ENCODE measurements around the gene SH3GL1. TPM values are rescaled to one million over a fixed set of nuclear protein-coding genes. Genes with fewer than 3 reads are reported as not detected.

The SH3GL1 gene
- total and polyA plus RNA-seq, 9 of the 15 experiments (the other 6 are each of a cell fraction or from before 2014, with no cell fraction given) = 1.7 to 75.3 (median 25.7) TPM

DNA sequence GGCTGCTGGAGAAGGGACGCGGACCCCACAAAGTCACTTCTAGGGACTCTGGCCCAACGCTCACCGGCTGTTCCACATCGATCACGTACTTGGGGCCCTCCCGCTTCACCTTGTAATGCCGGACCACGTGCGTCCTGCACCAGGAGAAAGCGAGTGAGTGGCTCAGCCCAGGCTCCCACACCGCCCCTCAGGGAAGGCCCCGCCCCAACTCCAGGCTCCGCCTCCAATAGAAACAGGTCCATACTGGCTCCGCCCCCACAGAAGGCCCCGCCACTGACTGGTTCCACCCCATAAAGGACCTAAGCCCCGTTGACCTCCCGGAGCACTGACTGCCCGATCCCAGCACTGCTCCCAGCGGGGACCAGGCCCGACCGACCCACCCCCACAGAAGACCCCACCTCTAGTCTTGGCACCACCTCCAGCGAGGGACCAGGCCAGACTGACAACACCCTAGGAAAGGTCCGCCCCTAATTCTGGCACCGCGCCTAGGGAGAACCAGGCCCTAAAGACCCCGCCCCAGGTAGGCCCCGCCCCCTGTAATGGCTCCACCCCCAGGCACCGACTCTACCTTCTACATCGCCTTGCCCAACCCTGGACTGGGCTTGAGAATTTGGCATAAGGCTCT is 73.0 kb downstream of the SH3GL1 start (continued):
- TF ChIP-seq EWSR1 (IDR thresholded peaks at IDR 0.05; ENCODE audit: borderline replicate concordance, low read depth, partially characterized antibody) (no peak), CBFA2T3 (IDR thresholded peaks at IDR 0.05) (no peak)

GRCh38 chr19:4326837-4327251 is 73.5 kb downstream of the SH3GL1 start:
- Histone ChIP-seq H3K9me3 (replicated peaks; ENCODE audit: control insufficient read depth, insufficient read depth, low read depth, low read length) (no peaks in the 10 kb centered on the region), H3K9me1 (ENCODE audit: control insufficient read depth, insufficient read depth, low read length) (no peaks in the 10 kb centered on the region), H3K4me3 (peak overlapping the region; percentile 54), H3K4me2 (ENCODE audit: insufficient read depth, low read length) (peak overlapping the region; percentile 93), H2AFZ (ENCODE audit: low read depth, low read length) (peak overlapping the region; percentile 95), H3K79me2 (ENCODE audit: control insufficient read depth, insufficient read depth, low read length) (peaks cover 19% of the 10 kb centered on the region), H3K9ac (ENCODE audit: insufficient read depth in 1 of 2, low read depth in 2 of 2, low read length in 2 of 2) (peak overlapping the region; percentile 66 to 94), H4K20me1 (replicated peaks; ENCODE audit: control insufficient read depth, insufficient read depth, low read length) (peaks cover 7% of the 10 kb centered on the region; the same call in 1 of the 2 replicates), H3K27me3 (ENCODE audit: control insufficient read depth in 2 of 2, insufficient read depth in 2 of 2, low read length in 2 of 2) (no peaks in the 10 kb centered on the region; a peak in 1 of 5 replicates), H3K36me3 (ENCODE audit: control insufficient read depth, insufficient read depth, low read length) (peaks cover 4% of the 10 kb centered on the region), H3K4me1 (replicated peaks in 1 of 2; ENCODE audit: control insufficient read depth in 2 of 2, insufficient read depth in 2 of 2, low read length in 2 of 2) (peaks cover 2 to 54% of the 10 kb centered on the region in 2 experiments; a peak in 3 of 5 replicates), H3K27ac (ENCODE audit: extremely low read depth, low read depth, low read length) (peak overlapping the region; percentile 72)
- BruUV-seq (replicated peaks) = TSS peak; percentile 83
- ChIA-PET CTCF (ENCODE audit: low intra/inter-chr PET ratio) (no interaction called here), POLR2A (interaction anchor here (0.7 kb wide), 2 partner anchors 11 to 58 kb away, joined by 3 read pairs; no protein-coding TSS in a partner anchor)
- 1% methylated on average over 32 of the region's 33 CpGs for WGBS (ENCODE audit: insufficient coverage, low coverage, missing lambda C conversion rate)
- FAIRE-seq = no peak
- peak; percentile 76 to 86 (median 84) for DNase-seq (ENCODE audit: extremely low read depth in 1 of 4, low spot score in 3 of 4)
- intact Hi-C loops (cut with micrococcal nuclease) = no loop called here
- in situ Hi-C loops (cut with MboI) = no loop called here
- peak; percentile 16 for ATAC-seq
- TF ChIP-seq ZNF146 (CRISPR knock-in tag; IDR thresholded peaks at IDR 0.05; ENCODE audit: unreplicated experiment) (no peak), SMAD4 (CRISPR knock-in tag; conservative IDR thresholded peaks at IDR 0.05) (no peak), CHCHD3 (CRISPR knock-in tag; IDR thresholded peaks at IDR 0.05) (no peak), EWSR1 (IDR thresholded peaks at IDR 0.05; ENCODE audit: borderline replicate concordance, low read depth, partially characterized antibody) (no peak), CBX1 (IDR thresholded peaks at IDR 0.05; ENCODE audit: low read depth) (no peak), RBM39 (optimal IDR thresholded peaks at IDR 0.05; ENCODE audit: low read depth, low read length) (no peak), NCOA6 (IDR thresholded peaks at IDR 0.05) (no peak), U2AF1 (optimal IDR thresholded peaks at IDR 0.05; ENCODE audit: low read depth, low read length) (no peak), PTTG1 (tag; IDR thresholded peaks at IDR 0.05; ENCODE audit: low read depth) (no peak), ZNF41 (CRISPR knock-in tag; conservative IDR thresholded peaks at IDR 0.05) (no peak)
- TF ChIP-seq, protein P1, sequence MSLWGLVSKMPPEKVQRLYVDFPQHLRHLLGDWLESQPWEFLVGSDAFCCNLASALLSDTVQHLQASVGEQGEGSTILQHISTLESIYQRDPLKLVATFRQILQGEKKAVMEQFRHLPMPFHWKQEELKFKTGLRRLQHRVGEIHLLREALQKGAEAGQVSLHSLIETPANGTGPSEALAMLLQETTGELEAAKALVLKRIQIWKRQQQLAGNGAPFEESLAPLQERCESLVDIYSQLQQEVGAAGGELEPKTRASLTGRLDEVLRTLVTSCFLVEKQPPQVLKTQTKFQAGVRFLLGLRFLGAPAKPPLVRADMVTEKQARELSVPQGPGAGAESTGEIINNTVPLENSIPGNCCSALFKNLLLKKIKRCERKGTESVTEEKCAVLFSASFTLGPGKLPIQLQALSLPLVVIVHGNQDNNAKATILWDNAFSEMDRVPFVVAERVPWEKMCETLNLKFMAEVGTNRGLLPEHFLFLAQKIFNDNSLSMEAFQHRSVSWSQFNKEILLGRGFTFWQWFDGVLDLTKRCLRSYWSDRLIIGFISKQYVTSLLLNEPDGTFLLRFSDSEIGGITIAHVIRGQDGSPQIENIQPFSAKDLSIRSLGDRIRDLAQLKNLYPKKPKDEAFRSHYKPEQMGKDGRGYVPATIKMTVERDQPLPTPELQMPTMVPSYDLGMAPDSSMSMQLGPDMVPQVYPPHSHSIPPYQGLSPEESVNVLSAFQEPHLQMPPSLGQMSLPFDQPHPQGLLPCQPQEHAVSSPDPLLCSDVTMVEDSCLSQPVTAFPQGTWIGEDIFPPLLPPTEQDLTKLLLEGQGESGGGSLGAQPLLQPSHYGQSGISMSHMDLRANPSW (CRISPR knock-in tag; IDR thresholded peaks at IDR 0.05) = no peak
- TF ChIP-seq, protein P2, sequence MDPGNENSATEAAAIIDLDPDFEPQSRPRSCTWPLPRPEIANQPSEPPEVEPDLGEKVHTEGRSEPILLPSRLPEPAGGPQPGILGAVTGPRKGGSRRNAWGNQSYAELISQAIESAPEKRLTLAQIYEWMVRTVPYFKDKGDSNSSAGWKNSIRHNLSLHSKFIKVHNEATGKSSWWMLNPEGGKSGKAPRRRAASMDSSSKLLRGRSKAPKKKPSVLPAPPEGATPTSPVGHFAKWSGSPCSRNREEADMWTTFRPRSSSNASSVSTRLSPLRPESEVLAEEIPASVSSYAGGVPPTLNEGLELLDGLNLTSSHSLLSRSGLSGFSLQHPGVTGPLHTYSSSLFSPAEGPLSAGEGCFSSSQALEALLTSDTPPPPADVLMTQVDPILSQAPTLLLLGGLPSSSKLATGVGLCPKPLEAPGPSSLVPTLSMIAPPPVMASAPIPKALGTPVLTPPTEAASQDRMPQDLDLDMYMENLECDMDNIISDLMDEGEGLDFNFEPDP (CRISPR knock-in tag; IDR thresholded peaks at IDR 0.05) = no peak
- TF ChIP-seq, protein P3, sequence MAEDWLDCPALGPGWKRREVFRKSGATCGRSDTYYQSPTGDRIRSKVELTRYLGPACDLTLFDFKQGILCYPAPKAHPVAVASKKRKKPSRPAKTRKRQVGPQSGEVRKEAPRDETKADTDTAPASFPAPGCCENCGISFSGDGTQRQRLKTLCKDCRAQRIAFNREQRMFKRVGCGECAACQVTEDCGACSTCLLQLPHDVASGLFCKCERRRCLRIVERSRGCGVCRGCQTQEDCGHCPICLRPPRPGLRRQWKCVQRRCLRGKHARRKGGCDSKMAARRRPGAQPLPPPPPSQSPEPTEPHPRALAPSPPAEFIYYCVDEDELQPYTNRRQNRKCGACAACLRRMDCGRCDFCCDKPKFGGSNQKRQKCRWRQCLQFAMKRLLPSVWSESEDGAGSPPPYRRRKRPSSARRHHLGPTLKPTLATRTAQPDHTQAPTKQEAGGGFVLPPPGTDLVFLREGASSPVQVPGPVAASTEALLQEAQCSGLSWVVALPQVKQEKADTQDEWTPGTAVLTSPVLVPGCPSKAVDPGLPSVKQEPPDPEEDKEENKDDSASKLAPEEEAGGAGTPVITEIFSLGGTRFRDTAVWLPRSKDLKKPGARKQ (CRISPR knock-in tag; IDR thresholded peaks at IDR 0.05) = no peak

All from K562 (cell line).